HepG2 (cell line): Measurements from ENCODE around the gene RFTN1.

Experiments used
- CREB1 ChIP-seq, 2 experiments: fragments of 450-650 bp in 1 of 2; IDR thresholded peaks; 2 replicates each; pipeline ENCODE4 v1.6.1; 2016 to 2017; ENCODE audit warnings: control low read depth in 1 of 2, mild to moderate bottlenecking in 1 of 2, missing compliant biosample characterization in 1 of 2, missing genetic modification characterization in 1 of 2
- MXI1 ChIP-seq: IDR thresholded peaks from 3 replicates; pipeline ENCODE4 v1.6.1; 2012; ENCODE audit warnings: low read depth, low read length, inconsistent platforms, borderline replicate concordance
- NFE2L2 ChIP-seq: fragments of 150-350 bp; IDR thresholded peaks from 2 replicates; pipeline ENCODE4 v1.6.1; 2014; ENCODE audit warnings: low read length
- TF ChIP-seq, protein P1 (sequence below): sonication (generic); formaldehyde crosslinking; IDR thresholded peaks from 2 replicates; pipeline ENCODE4 v1.4.0; 2020; ENCODE audit warnings: low read depth, missing genetic modification reagents

DNA sequence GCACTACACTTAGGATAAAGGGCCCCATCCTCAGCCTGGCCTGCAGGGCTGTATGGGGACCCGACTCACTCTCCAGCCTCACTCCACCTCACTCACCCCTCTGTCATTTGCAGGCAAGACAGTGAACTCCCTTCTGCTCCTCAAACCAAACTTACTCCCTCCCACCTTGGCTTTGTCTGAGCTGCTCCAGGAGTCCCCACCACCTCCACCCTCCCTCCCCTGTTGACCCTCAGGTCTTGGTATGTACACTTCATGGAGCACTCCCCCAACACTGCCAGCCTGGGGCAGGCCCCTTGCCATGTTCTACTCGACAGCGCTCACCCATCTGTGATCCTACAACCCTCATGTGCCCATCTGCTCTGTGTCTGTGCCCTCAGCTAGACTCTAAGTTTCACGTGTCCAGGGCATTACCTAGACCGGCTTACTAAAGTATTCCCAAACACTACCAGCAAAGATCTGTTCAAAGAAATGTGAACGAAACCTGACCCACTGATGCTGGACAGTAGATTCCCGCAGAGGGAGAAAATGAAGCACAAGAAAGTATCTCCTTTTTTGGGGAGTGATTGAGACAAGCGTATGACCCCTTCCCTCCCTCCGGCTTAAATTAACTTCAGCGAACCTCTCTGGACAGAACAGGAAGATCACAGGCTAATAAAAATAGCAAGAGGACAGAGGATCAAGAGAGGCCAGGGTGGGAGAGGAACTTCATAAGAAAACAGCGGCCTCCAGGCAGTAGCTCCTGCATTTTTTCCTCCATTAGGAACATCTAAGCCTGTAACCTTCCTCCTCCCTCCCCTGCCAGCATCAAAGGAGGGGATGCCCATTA is 113.2 kb downstream of the RFTN1 start:
- TF ChIP-seq MXI1 (no peak), NFE2L2 (no peak), CREB1 (IDR thresholded peaks at IDR 0.05) (no peak), CREB1 (CRISPR knock-in tag; IDR thresholded peaks at IDR 0.05) (no peak)
- TF ChIP-seq, protein P1, sequence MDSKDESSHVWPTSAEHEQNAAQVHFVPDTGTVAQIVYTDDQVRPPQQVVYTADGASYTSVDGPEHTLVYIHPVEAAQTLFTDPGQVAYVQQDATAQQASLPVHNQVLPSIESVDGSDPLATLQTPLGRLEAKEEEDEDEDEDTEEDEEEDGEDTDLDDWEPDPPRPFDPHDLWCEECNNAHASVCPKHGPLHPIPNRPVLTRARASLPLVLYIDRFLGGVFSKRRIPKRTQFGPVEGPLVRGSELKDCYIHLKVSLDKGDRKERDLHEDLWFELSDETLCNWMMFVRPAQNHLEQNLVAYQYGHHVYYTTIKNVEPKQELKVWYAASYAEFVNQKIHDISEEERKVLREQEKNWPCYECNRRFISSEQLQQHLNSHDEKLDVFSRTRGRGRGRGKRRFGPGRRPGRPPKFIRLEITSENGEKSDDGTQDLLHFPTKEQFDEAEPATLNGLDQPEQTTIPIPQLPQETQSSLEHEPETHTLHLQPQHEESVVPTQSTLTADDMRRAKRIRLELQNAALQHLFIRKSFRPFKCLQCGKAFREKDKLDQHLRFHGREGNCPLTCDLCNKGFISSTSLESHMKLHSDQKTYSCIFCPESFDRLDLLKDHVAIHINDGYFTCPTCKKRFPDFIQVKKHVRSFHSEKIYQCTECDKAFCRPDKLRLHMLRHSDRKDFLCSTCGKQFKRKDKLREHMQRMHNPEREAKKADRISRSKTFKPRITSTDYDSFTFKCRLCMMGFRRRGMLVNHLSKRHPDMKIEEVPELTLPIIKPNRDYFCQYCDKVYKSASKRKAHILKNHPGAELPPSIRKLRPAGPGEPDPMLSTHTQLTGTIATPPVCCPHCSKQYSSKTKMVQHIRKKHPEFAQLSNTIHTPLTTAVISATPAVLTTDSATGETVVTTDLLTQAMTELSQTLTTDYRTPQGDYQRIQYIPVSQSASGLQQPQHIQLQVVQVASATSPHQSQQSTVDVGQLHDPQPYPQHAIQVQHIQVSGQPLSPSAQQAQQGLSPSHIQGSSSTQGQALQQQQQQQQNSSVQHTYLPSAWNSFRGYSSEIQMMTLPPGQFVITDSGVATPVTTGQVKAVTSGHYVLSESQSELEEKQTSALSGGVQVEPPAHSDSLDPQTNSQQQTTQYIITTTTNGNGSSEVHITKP (CRISPR knock-in tag): no peak
